ENCODE measurements around the gene BCKDHB. TPM values are rescaled to one million over a fixed set of nuclear protein-coding genes. Genes with fewer than 3 reads are reported as not detected.

The BCKDHB gene
- total and polyA plus RNA-seq, 2 of the 4 experiments (the other 2 are of a cell fraction), result 11.2 to 11.8 TPM

- intact Hi-C loops (cut with micrococcal nuclease) (no loop called here), in situ Hi-C loops (cut with MboI; ENCODE audit: low sequenced_read_pairs) (no loop called here), dilution Hi-C loops (cut with HindIII; ENCODE audit: low sequenced_read_pairs, unreplicated experiment) (no loop called here)
- TF ChIP-seq RAD21 (IDR thresholded peaks at IDR 0.05; ENCODE audit: low read length), result no peak
- no peak for TF ChIP-seq USF2 (IDR thresholded peaks at IDR 0.05; ENCODE audit: low read depth, low read length)
- TF ChIP-seq RFX5 (IDR thresholded peaks at IDR 0.05; ENCODE audit: low read depth, low read length), result no peak
- TF ChIP-seq SMC3 (IDR thresholded peaks at IDR 0.05; ENCODE audit: low read depth, low read length), result no peak
- TF ChIP-seq CTCF (conservative IDR thresholded peaks at IDR 0.05; ENCODE audit: low read depth, low read length), result no peak
- no peak for TF ChIP-seq MXI1 (IDR thresholded peaks at IDR 0.05; ENCODE audit: borderline replicate concordance, low read depth, low read length)
- no peak for TF ChIP-seq RCOR1 (IDR thresholded peaks at IDR 0.05; ENCODE audit: insufficient replicate concordance, low read length)
- no peak for TF ChIP-seq CHD1 (IDR thresholded peaks at IDR 0.05; ENCODE audit: low read depth, low read length)
- no peak for TF ChIP-seq NFE2L2 (IDR thresholded peaks at IDR 0.05; ENCODE audit: low read depth, low read length)
- TF ChIP-seq ELK1 (IDR thresholded peaks at IDR 0.05; ENCODE audit: borderline replicate concordance, low read depth, low read length), result no peak
- TF ChIP-seq MAFK (IDR thresholded peaks at IDR 0.05; ENCODE audit: low read depth, low read length), result no peak
- TF ChIP-seq CEBPB (IDR thresholded peaks at IDR 0.05; ENCODE audit: low read depth, low read length), result no peak
- no peak for TF ChIP-seq MAZ (IDR thresholded peaks at IDR 0.05; ENCODE audit: borderline replicate concordance, low read depth, low read length)
- TF ChIP-seq POLR2A (IDR thresholded peaks at IDR 0.05; ENCODE audit: low read depth, low read length), result no peak
- TF ChIP-seq FOS (IDR thresholded peaks at IDR 0.05; ENCODE audit: low read depth, low read length), result no peak
- TF ChIP-seq BHLHE40 (IDR thresholded peaks at IDR 0.05; ENCODE audit: low read depth, low read length), result no peak
- Histone ChIP-seq H2AFZ (replicated peaks; ENCODE audit: low read length, poor library complexity) (no peak overlapping the region), H2BK5ac (ENCODE audit: low read depth, low read length, poor library complexity, severe bottlenecking) (no peak overlapping the region), H3K18ac (ENCODE audit: low read depth, low read length) (no peak overlapping the region; the same call in 1 of the 2 replicates), H4K20me1 (ENCODE audit: insufficient read depth, low read length) (no peaks in the 10 kb centered on the region), H3K9me1 (ENCODE audit: insufficient read depth, low read length) (no peaks in the 10 kb centered on the region), H4K5ac (ENCODE audit: low read depth, low read length) (no peak overlapping the region), H3K56ac (ENCODE audit: extremely low read depth, insufficient read depth, low read length) (no peak overlapping the region), H3K27me3 (ENCODE audit: control insufficient read depth, insufficient read depth, low read length) (no peaks in the 10 kb centered on the region), H2AK5ac (ENCODE audit: low read depth, low read length) (no peak overlapping the region), H4K91ac (ENCODE audit: insufficient read depth, low read depth, low read length) (no peak overlapping the region), H3K36me3 (ENCODE audit: control insufficient read depth, insufficient read depth, low read length) (no peaks in the 10 kb centered on the region), H3K4me1 (ENCODE audit: control insufficient read depth, insufficient read depth, low read length) (0 out of 2 replicates have a peak, but pooled peaks cover 2% of the 10 kb centered on the region), H3K23ac (ENCODE audit: low read depth, low read length) (no peak overlapping the region), H2BK120ac (ENCODE audit: low read depth, low read length) (no peak overlapping the region), H2AK9ac (replicated peaks; ENCODE audit: low read depth, low read length, poor library complexity) (no peak overlapping the region), H3K27ac (ENCODE audit: insufficient read depth, low read length) (no peak overlapping the region), H3K4ac (ENCODE audit: low read depth, low read length) (no peak overlapping the region; the same call in 1 of the 2 replicates), H2BK15ac (ENCODE audit: low read depth, low read length) (no peak overlapping the region), H2BK20ac (ENCODE audit: low read depth, low read length) (no peak overlapping the region), H3K79me1 (ENCODE audit: low read depth in 1 of 2, low read length in 2 of 2) (no peaks in the 10 kb centered on the region), H3K9me3 (ENCODE audit: control insufficient read depth, insufficient read depth, low read length) (no peaks in the 10 kb centered on the region), H3K9ac (ENCODE audit: low read depth, low read length) (no peak overlapping the region), H3K14ac (replicated peaks; ENCODE audit: low read depth, low read length) (no peak overlapping the region), H4K8ac (ENCODE audit: low read depth in 2 of 2, low read length in 2 of 2) (no peak overlapping the region), H3K4me2 (ENCODE audit: low read depth, low read length) (no peak overlapping the region), H3K4me3 (ENCODE audit: insufficient read depth, low read depth, low read length) (no peak overlapping the region)
- POLR2A ChIA-PET (ENCODE audit: unreplicated experiment), result no interaction called here
- BruUV-seq (replicated peaks), result no TSS peak
- ATAC-seq (ENCODE audit: low read depth) (no peak), DNase-seq (no peak)
- CTCF ChIA-PET, result no interaction called here
- WGBS, 2 experiments (ENCODE audit: extremely low coverage in 2 of 2, insufficient read length in 1 of 2), result no CpG with 5 or more reads among the region's 1 CpG
Measured at GRCh38 chr6:80347101-80347500, 240.6 kb downstream of the BCKDHB start.

Data from IMR-90 (cell line).